ENCODE measurements around the gene SH3RF3.

The SH3RF3 gene

DNA sequence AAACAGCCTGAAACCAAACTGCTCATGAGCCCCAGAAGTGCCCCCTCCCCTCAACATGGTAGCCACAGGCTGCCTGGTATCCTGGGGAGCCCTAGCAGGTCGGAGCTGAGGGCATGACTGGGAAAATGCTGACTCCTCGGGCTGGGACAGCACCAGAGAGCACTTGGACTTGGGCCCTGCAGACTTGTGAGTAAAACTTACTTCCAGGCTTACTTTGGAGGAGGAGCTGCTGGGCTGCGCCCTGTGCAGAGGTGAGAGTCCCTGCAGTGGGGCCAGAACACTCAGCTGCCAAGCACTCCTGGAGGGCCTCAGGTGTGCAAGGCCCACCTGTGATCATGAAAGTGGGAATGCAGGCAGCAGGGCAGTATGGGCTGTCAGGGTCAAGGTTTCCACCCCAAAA, 365.3 kb downstream of the SH3RF3 start:
- no peak for DNase-seq (ENCODE audit: low read depth in 2 of 2)

DNA sequence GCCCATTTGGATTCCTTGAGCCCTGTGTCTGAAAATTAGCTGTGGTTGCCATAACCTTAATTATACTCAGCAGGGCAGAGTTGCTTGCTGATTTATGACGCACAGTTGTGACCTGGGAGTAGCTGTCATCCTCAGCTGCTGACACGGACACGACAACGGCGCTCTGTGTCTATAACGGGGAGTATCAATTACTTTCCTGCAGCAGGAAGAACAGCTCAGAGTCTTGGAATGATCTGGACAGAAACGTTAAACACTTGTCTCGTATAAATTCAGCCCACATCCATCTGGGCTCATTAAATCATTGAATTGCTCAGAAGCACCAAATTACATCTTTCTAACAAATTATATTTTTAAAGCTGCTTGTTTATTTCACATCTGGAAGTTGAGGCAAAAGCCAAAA, 368.5 kb downstream of the SH3RF3 start:
- no peak for DNase-seq (ENCODE audit: low read depth in 2 of 2)

DNA sequence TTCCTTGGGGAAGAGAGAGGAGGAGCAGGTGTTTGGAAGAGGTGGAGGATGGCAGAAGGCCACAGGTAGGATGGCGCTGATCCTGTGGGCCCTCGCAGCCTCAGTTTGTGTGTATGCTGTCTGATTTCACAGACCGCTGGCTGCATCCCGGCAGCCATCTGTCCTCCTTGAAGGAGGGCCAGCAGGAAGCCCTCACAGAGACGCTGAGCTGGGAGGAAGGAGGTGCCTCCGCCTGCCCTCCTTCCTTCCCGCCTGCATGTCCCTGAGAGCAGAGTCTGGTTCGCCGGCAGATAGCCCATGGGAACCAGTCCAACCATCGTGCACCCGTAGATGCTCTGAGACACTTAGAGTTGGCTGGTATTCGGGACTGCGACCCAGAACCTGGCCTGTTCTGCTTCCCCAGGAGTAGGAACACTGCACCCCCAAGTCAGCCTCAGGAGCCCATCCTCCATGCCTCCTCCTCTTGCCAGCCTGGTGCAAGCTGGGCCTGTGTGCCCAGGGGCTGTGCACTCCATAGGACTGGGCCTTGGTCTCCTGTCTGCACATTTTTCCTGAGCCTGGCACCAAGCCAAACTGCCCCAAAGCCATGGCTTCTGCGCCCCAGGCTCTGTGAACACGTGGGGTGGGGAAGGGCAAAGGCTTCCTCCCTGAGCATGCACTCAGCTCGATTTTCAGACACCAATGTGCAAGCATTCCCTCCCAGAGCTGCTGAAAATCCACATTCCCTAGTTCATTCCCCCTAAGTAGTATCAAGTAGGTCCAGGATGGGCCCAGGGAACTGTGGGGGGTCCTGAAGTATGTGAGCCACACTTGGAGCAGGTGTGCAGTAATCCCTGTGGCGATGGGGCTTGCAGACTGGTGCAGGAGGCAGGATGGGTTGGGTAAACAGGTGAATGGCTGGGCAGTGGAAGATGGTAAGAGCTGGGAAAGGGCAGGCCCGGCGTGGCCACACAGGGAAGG, 369.2 kb downstream of the SH3RF3 start:
- DNase-seq (ENCODE audit: low read depth in 2 of 2): no peak

DNA sequence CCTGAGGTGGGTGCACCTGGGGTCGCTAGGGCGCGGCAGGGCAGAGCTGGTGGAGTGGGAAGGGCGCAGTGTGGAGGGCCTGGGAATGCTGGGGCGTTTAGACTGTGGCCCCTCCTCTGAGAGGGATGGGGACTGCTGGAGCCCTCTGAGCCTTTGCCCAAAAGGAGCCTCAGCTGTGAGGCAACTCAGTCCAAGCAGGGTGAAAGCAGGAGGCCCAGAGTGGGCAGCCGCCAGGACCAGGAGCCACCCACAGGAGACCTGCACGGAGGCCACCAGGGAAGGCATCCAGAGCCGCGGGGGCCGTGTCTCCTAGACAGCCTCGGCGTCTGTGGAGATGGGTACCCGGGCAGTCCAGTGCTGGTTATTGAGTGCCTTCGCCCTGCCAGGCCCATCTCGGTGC, 369.9 kb downstream of the SH3RF3 start:
- DNase-seq (ENCODE audit: low read depth in 2 of 2): no peak

DNA sequence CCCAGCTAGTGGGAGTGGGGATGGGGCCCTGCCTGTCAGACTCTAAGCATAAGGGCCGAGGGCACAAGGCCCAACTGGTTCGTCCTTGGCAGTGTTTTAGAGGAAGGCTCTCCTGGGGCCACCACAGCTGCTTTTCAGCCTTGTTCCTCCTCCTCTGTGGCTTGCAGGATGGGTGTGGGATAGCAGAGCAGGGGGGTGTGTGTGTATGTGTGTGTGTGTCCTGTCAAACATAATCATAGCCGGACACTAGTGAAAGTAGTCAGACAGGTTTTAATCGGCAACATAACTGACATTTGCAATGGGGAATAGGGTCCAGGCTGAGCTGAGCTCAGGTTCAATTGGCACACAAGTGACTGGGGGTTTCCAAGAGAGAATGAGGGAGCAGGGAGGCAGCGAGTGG, 370.6 kb downstream of the SH3RF3 start:
- no peak for DNase-seq (ENCODE audit: low read depth in 2 of 2)

DNA sequence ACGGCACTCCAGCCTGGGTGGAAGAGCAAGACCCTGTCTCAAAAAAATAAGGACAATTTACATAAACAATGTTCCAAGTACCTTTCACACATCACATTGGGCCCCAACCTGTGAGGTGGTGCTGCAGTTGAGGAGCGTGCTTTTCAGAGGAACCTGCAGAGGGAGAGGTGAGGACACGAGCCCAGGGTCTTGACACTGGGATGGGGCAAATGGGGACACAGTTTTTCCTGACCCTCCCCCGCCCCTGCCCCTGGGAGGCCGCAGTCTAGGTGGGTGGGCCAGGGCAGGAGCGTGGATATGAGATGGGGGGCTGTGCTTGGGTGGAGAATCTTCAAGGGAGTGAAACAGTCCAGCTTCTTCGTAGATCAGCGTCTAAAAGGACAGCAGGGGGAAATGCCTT, 371.9 kb downstream of the SH3RF3 start:
- DNase-seq (ENCODE audit: low read depth in 2 of 2): no peak

DNA sequence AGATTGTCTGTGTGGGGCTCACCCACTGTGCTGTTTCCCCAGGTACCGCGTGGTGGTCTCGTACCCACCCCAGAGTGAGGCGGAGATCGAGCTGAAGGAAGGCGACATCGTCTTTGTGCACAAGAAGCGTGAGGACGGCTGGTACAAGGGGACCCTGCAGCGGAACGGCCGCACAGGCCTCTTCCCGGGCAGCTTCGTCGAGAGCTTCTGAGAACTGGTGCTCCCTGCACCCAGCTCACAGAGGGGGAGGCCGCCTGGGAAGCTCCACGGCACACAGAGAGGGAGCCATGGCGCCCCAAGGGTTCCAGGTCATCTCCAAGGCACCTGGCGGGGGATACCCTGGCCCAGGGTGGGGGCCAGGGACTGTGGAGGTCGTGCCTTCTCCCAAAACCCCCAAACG, 372.5 kb downstream of the SH3RF3 start:
- DNase-seq (ENCODE audit: low read depth in 2 of 2): no peak

DNA sequence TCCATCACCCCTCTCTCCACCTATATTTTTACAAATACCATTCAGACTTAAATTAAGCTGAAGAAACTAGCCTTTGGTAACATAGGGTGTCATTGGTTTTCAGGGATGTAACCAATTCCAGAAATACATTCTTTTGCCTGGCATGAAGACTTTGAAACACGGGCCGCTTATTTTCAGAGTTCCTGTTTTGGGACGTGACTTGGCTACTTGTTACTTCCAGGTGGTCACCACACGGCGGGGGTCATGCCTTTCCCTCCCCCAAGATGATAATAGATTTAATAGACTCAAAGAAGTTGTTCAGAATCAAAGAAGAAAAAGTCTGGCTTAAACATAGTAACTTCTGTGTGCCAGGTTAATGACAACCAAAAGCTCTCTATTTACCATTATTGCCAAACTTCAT, 374.2 kb downstream of the SH3RF3 start:
- DNase-seq (ENCODE audit: low read depth in 2 of 2): no peak

DNA sequence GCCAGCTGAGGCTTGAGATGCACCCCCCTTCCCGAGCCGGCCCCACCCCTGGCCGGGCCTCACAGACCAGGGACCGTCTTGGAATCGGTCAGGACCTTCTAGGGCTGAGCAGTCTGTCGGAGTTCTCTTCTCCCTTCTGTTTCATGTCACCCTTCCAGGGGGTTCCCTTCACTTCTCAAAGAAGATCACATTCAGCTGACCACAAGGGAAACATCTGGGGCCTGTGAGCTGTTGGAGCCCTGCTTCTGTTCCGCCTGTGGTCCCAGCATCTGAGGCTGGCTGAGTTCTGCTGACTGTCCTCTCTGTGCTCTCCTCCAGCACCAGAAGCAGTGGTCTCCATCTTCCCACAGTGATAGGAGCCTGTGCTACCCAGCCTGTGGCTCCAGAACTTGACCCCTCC, 378.2 kb downstream of the SH3RF3 start:
- no peak for DNase-seq (ENCODE audit: low read depth in 2 of 2)

DNA sequence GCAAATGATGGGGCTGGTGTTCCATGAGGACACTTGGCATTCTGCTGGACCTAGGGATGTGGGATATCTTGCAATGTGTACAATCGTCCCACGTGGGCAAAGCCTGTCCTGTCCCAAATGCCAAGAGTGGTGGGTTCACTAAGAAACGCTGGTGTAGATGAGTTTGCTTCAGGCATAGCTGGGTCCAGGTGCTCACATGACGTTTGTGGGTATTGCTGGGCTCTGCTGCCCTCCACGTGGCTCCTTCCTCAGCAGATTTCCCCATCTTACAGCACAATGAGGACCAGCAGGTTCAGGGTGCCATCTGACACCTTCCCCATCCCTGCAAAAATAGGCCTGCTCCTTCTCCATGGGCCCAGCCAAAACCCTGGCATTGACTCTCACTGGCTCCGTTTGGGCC, 378.8 kb downstream of the SH3RF3 start:
- DNase-seq (ENCODE audit: low read depth in 2 of 2): no peak

DNA sequence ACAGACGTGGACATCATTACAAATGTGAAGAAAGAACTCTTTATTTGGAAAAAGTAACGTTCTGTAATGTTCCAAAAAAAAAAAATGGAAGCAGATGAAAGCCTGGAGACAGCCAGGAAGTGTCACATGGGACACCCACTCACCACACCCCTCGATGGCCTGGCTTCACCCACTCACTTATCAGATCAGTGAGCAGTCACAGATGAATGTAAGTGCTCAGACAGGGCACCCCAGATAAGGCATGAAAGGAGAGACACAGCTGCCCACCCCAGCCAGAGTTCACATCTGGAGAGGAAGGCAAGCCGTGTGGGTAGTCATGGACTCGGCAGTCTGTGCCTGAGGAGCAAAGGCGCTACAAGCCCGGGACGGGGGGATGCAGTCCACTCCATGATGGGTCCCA, 379.6 kb downstream of the SH3RF3 start:
- no peak for DNase-seq (ENCODE audit: low read depth in 2 of 2)

DNA sequence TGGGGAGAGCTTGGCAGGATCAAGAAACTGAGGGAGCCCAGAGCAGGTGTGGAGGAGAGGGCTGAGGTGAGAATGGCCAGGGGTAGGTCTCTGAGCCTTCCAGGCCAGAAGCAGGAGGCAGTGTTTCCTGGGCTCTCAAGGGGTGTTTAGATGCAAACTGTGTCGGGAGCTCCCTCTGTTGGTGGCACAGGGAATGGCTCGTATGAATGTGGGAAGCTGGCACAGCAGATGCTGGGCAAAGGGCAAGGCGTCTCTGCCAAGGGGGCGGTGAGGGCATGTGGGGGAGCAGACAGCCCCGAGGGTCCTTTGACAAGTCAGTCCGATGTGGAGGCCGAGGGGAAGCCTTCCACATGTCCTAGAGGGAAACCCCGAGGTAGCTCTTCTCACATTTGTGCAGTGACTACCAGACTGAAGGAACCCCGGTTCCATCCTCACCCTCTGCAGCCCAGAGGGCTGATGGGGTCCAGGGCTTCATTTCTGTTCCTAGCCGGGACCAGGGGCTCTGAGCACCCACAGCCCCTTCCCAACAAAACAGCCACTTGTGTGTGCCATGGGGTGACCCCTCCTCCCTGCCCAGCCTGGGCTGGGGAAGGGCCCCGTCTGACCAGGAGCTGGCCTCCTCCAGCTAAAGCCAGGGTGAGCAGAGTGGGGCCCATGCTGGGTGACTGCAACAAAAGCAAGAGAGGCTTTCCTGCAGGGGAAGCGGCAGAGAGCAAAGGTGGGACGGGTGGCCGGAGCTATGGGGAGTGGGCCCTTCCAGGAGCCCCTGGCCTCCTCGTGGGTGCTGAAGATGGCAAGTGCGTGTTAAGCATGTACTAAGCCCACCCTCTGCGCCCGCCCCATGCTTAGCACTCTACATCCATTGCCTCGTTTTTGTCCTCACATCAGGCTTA, 381.4 kb downstream of the SH3RF3 start:
- DNase-seq (ENCODE audit: low read depth in 2 of 2): peak; percentile 51 to 59

DNA sequence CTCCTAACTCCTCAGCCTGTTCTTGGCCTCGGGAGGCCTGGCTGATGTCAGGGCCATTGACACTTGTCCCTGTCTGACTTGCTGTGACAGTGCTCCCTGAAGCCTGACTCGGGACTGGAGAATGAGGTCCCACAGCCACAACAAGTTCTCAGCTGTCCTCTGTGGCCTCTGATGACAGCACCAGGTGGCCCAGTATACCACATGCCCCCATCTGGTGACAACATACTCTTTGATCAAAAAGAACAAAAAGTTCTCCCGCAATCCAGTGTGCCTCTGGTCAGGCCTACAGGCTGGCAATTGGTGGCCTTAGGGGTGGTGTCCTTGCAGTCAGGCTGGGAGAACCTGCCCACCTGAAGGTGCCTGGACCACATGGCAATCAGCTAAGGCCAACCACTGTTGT, 382.2 kb downstream of the SH3RF3 start:
- DNase-seq (ENCODE audit: low read depth in 2 of 2): no peak

DNA sequence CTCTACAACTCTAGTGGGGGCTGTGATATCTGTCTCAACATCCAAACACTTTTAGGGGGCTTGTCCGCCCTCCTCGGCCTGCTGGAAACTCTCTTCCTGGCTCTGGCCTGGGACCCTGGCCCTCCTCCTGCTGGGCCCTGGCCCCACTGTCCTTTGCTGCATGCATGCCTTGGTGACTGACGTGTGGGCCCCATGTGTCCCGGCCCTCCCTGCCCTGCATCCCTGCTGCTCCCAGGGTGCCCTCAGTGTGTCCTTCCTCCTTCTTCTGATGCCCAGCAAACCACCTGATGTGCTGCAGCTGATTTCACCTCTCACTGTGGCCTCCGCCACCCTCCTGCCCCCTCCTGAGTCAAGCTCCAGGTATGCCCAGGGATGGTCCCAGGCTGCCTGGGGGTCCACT, 383.1 kb downstream of the SH3RF3 start:
- no peak for DNase-seq (ENCODE audit: low read depth in 2 of 2)

DNA sequence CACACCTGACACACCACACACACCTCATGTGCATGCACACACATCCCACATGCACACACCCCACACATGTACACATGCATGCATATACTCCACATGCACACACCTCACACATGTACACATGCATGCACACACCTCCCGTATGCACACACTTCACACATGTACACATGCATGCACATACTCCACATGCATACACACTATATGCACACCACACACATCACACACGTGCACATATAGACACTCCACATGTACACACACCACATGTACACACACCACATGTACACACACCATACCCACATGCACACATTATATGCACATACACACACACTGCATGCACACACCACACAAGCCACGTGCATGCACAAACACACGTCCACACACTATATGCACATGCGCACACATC, 384.2 kb downstream of the SH3RF3 start:
- DNase-seq (ENCODE audit: low read depth in 2 of 2): no peak

DNA sequence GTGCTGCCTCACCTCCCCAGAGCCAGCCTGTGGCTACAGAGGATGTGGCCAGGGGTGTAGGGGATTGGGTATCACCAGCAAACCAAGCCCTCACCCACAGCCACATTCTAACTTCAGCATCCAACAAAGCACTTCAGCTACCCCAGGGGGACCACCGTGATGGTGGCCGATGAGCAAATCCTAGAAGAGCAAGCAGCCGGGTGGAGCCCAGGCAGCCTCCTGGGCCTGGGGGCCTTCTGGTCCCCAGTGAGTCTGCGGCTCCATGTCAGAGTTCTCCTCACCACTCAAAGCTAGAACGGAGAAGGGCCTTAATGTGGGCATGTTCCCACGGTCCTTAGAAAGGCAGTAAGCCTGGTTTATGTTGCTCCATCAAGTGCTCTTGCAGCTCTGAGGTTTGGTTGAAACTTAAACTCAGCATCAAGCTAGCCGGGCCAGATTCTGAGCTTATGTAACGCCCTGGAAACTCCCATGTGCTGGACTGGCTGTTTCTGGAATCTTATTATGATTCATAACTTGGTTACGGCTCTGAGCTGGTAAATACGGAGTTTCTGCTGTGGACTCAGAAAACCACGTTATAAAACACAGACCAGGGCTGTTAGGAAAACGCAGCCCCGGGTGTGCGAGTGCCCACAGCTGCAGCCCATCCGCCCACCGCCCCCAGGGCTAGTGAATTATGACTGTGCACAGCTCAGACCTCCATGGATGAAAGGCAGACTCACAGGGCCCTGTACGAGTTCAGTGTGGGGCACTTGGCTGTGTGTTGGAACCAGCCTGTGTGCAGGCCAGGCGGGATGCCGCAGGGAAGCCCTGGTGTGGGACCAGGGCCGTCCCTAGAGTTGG, 385.0 kb downstream of the SH3RF3 start:
- no peak for DNase-seq (ENCODE audit: low read depth in 2 of 2)

DNA sequence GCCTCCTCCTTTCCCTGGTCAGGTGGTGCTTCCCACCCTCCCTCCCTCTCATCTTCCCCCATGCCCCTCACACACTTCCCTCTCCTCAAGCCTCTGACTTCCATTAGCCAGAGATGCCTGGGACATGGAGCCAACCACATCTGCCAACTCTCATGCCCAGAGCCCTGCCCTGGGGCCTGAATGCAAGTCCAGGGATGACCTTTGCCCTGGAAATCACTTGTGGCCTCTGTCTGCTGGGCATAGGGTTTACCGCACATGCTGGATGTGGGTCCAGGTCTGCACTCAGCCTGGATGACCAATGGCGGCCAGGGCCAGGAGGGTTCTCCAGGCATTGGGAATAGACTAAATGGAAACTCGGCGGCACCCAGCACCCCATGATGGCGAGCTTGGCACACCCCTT, 385.9 kb downstream of the SH3RF3 start:
- DNase-seq (ENCODE audit: low read depth in 2 of 2): no peak

DNA sequence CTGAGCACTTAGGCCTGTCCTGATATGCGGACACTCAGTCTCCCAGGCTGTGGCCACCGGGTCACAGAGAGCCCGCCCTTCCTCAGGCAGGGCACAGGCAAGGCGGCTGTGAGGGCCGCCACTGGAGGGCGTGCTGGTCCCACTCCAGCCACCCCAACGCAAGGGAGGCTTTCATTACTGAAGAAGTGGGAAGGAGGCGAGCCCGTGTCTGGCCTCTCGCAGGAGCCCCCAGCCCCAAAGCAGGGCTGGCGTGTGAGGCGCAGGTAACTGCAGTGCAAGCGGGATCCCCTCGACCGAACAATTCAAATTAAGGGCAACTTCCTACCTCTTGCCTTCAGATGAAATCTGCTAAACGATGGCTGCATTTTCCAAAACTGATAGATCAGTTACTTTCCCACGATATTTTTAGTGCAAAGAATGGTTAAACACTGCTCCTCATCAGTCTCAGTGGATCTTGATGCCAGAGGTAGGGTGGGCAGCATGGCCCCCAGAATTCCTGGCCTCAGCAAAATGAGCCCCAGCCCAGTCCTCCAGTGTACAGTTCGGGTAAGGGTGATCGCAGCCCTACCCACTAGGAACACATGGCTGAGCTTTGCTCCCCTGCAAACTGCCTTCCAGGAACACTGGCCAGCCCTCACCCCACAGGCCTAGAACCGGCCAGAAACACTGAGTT, 387.6 kb downstream of the SH3RF3 start:
- DNase-seq (ENCODE audit: low read depth in 2 of 2): no peak

DNA sequence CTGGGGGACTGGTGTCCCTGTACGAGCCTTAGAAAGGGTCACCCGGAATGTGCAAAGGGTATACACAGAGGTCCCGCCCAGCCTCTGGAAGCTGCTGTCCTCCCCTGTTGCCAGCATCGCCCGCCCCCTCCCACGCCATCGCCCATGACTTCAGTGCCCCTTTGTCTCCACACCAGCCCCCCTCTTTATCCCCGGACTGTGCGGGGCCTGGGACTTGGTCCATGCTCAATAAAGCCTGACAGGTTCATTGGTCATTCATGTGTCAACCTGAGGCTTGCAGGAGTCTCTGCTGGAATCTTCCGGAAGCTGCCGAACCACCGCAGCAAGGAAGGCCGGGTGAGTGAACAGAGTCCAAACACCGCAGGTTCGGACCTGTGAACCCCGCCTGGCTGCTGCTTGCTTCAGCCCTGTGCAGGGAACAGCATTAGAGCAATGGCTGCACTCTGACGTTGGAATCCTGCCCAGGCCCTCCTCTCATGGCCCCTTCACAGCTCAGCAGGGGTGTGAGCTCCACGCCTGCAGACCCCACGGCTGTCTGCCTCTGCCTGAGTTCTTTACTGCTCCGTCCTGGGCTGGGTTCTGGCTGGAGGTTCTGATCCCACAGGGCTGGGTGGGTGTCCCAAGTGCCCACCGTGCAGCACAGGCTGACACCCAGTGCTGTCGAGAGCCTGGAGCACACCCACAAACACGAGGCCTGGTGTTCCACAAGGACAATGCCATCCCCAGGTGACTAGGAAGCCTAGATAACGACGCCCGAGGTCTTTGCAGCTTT, 388.3 kb downstream of the SH3RF3 start:
- DNase-seq (ENCODE audit: low read depth in 2 of 2): no peak

DNA sequence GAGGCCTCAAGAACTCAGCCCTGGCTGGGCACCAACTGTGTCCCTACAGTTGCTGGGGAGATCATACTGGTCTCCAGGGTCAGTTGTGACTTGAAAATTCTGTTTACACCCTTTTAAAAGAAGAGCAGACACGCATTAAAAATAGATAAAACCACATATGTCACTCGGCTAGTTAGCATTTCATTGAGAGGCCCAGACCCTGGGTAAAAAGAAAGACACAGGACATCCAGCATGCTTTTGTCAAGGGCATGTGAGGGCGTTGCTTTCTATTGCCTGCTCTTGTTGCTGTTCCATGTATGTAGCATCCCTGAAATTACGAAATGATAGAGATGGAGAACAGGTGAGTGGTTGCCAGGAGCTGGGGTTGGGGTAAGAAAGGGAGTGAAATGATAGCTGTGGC, 390.5 kb downstream of the SH3RF3 start:
- DNase-seq (ENCODE audit: low read depth in 2 of 2): no peak

Measured in stimulated activated CD4-positive, alpha-beta T cell treated with anti-CD3 and anti-CD28 coated beads, Interleukin-1b, Interleukin-23, amount 100 ng/mL, for 1 hour (primary cell).